ENCODE data around the gene ATP1A2.

GRCh38 chr1:160178731-160179130, 63.2 kb downstream of the ATP1A2 start:
- TF ChIP-seq CTCF (conservative IDR thresholded peaks at IDR 0.05; ENCODE audit: low read depth in 2 of 2) (no peak), CREB1 (CRISPR knock-in tag; IDR thresholded peaks at IDR 0.05; ENCODE audit: low read depth) (no peak), STAT1 (IDR thresholded peaks at IDR 0.05; ENCODE audit: unreplicated experiment) (no peak), ETS1 (IDR thresholded peaks at IDR 0.05) (no peak), POLR2AphosphoS5 (IDR thresholded peaks at IDR 0.05; ENCODE audit: low read depth) (no peak), JUNB (IDR thresholded peaks at IDR 0.05; ENCODE audit: unreplicated experiment) (no peak), EZH2phosphoT487 (IDR thresholded peaks at IDR 0.05; ENCODE audit: unreplicated experiment) (no peak)
